K562 (cell line): ENCODE measurements around the gene TERT. TPM values are rescaled to one million over a fixed set of nuclear protein-coding genes. Genes with fewer than 3 reads are reported as not detected.

ENCODE experiments used
- ATAC-seq: fragments of 200-7000 bp; cut with Tn5 transposase; 3 replicates; pipeline ENCODE4 v1.9.1; 2020; ENCODE audit warnings: moderate library complexity
- BruUV-seq: library from RNA; stranded (reverse); fragments of 400-500 nt; replicated peaks from 2 replicates; lab custom pipeline; 2021; lab: Mats Ljungman, UMichigan
- CTCF ChIA-PET: fragments of 300-600 bp; formaldehyde crosslinking; extraction: SDS; loops from one replicate; lab custom pipeline; 2021; ENCODE audit warnings: low intra/inter-chr PET ratio; lab: Yijun Ruan, JAX
- POLR2A ChIA-PET: fragments of 300-600, 350-650 bp; sonication (Branson Sonifier 250); formaldehyde crosslinking; extraction: SDS; loops from one replicate; lab custom pipeline; 2021; ENCODE audit warnings: antibody characterized with exemption, inconsistent platforms; lab: Yijun Ruan, JAX
- DNase-seq, 4 experiments: peaks; one replicate each; pipeline versions ENCODE4 v3.0.0 to v3.0.0-alpha.2; 2011 to 2018; ENCODE audit warnings: low spot score in 3 of 4, mixed read lengths in 3 of 4; ENCODE audit errors: extremely low read depth in 1 of 4
- FAIRE-seq: peaks from 2 replicates; lab custom pipeline; 2011; peaks lifted over from hg19 to GRCh38; lab: Jason Lieb, UNC
- H2AFZ ChIP-seq: 2 replicates; pipeline ENCODE4 v1.6.0; 2011; ENCODE audit warnings: low read depth, low read length, control low read depth, inconsistent platforms
- H3K27ac ChIP-seq: fragments of 200-600 bp; 3 replicates; pipeline ENCODE4 v1.8.0; 2011; ENCODE audit warnings: low read depth, mild to moderate bottlenecking, control low read depth, inconsistent platforms, low read length, moderate library complexity, mixed read lengths; ENCODE audit errors: extremely low read depth
- H3K27me3 ChIP-seq, 2 experiments: fragments of 300-600 bp in 1 of 2; 2 replicates in 1 of 2; 3 replicates in 1 of 2; pipeline versions ENCODE4 v1.6.0 to v1.8.0; 2011; ENCODE audit warnings: inconsistent platforms in 2 of 2, low read length in 2 of 2, mild to moderate bottlenecking in 1 of 2, mixed read lengths in 1 of 2, moderate library complexity in 1 of 2; ENCODE audit not compliant: control insufficient read depth in 2 of 2, insufficient read depth in 2 of 2
- H3K36me3 ChIP-seq: fragments of 300-600 bp; 3 replicates; pipeline ENCODE4 v1.8.0; 2011; ENCODE audit warnings: mild to moderate bottlenecking, low read length, inconsistent platforms; ENCODE audit not compliant: control insufficient read depth, insufficient read depth
- H3K4me1 ChIP-seq, 2 experiments: fragments of 200-600 bp in 1 of 2; replicated peaks in 1 of 2; 2 replicates in 1 of 2; 3 replicates in 1 of 2; pipeline versions ENCODE4 v1.5.1 to v1.8.0; 2011; ENCODE audit warnings: inconsistent platforms in 2 of 2, low read length in 2 of 2, mild to moderate bottlenecking in 1 of 2, mixed read lengths in 1 of 2, moderate library complexity in 1 of 2; ENCODE audit not compliant: control insufficient read depth in 2 of 2, insufficient read depth in 2 of 2
- H3K4me2 ChIP-seq: 2 replicates; pipeline ENCODE4 v1.6.1; 2011; ENCODE audit warnings: low read length, control low read depth, inconsistent platforms, mixed read lengths; ENCODE audit not compliant: insufficient read depth
- H3K4me3 ChIP-seq: fragments of 200-600 bp; sonication (generic), shearing (Covaris generic); 2 replicates; pipeline ENCODE4 v1.5.1; 2016; ENCODE audit warnings: control low read depth, inconsistent platforms
- H3K79me2 ChIP-seq: fragments of 200-600 bp; 3 replicates; pipeline ENCODE4 v1.8.0; 2011; ENCODE audit warnings: low read length, inconsistent platforms; ENCODE audit not compliant: control insufficient read depth, insufficient read depth
- H3K9ac ChIP-seq, 2 experiments: 2 replicates each; pipeline versions ENCODE4 v1.6.0 to v1.6.1; 2011; ENCODE audit warnings: low read depth in 2 of 2, low read length in 2 of 2, control low read depth in 1 of 2, inconsistent platforms in 1 of 2, mild to moderate bottlenecking in 1 of 2, mixed read lengths in 1 of 2; ENCODE audit not compliant: insufficient read depth in 1 of 2
- H3K9me1 ChIP-seq: one replicate; pipeline ENCODE4 v1.6.0; 2011; ENCODE audit warnings: inconsistent platforms, mild to moderate bottlenecking, low read length, moderate library complexity; ENCODE audit not compliant: control insufficient read depth, insufficient read depth
- H3K9me3 ChIP-seq: replicated peaks from 2 replicates; pipeline ENCODE4 v1.5.1; 2011; ENCODE audit warnings: low read depth, low read length, inconsistent platforms; ENCODE audit not compliant: control insufficient read depth, insufficient read depth
- H4K20me1 ChIP-seq: replicated peaks from 2 replicates; pipeline ENCODE4 v1.6.1; 2011; ENCODE audit warnings: low read length, inconsistent platforms, mixed read lengths; ENCODE audit not compliant: control insufficient read depth, insufficient read depth
- ATF7 ChIP-seq: fragments of 450-650 bp; IDR thresholded peaks from 2 replicates; pipeline ENCODE4 v1.7.1; 2014; ENCODE audit warnings: mild to moderate bottlenecking, moderate library complexity
- CAMTA2 ChIP-seq: fragments of 250-450 bp; sonication (Bioruptor Pico); conservative IDR thresholded peaks from 2 replicates; pipeline ENCODE4 v1.5.1; 2022
- CBFB ChIP-seq: sonication (generic); formaldehyde crosslinking; IDR thresholded peaks from 2 replicates; pipeline ENCODE4 v1.4.0; 2020; ENCODE audit warnings: mild to moderate bottlenecking, missing genetic modification reagents
- CBX2 ChIP-seq: fragments of 200-600 bp; sonication (generic); IDR thresholded peaks from one replicate; pipeline ENCODE4 v1.6.1; 2012; ENCODE audit warnings: mild to moderate bottlenecking, low read length, inconsistent platforms; ENCODE audit not compliant: insufficient read depth, poor library complexity, severe bottlenecking
- ESRRA ChIP-seq: fragments of 450-650 bp; IDR thresholded peaks from 2 replicates; pipeline ENCODE4 v1.6.1; 2014; ENCODE audit warnings: low read depth, mild to moderate bottlenecking, moderate library complexity, borderline replicate concordance
- GABPB1 ChIP-seq: sonication (generic); formaldehyde crosslinking; IDR thresholded peaks from 2 replicates; pipeline ENCODE4 v1.8.0; 2022; ENCODE audit warnings: mild to moderate bottlenecking, missing genetic modification reagents
- NFXL1 ChIP-seq: fragments of 450-650 bp; formaldehyde crosslinking; IDR thresholded peaks from 2 replicates; pipeline ENCODE4 v1.4.0; 2021; ENCODE audit warnings: mild to moderate bottlenecking
- NR2F6 ChIP-seq: fragments of 450-650 bp; formaldehyde crosslinking; IDR thresholded peaks from 2 replicates; pipeline ENCODE4 v1.4.0; 2020; ENCODE audit warnings: mild to moderate bottlenecking
- PML ChIP-seq: IDR thresholded peaks from 2 replicates; pipeline ENCODE4 v1.6.1; 2012; ENCODE audit warnings: low read length, inconsistent platforms
- WGBS: fragments of 100-300 bp; shearing (Covaris generic); methylation state at CpG from one replicate; pipeline ENCODE4 v1.1.6; 2016; ENCODE audit warnings: low coverage, mixed read lengths; ENCODE audit not compliant: insufficient coverage; ENCODE audit errors: missing lambda C conversion rate; 5-methylcytosine and 5-hydroxymethylcytosine counted together
- in situ Hi-C: fragments of 300-500 bp; cut with MboI; formaldehyde crosslinking; loops from 4 replicates; pipeline ENCODE4 v1.15.0; 2018; ENCODE audit warnings: inconsistent platforms, mixed read lengths
- intact Hi-C: fragments of 100-400 bp; cut with micrococcal nuclease; formaldehyde crosslinking; loops from 2 replicates; pipeline ENCODE4 v1.14.2; 2022
- polyA plus RNA-seq, 8 experiments: library from polyadenylated mRNA; depleted of rRNA in 4 of 8; stranded (reverse) in 5 of 8; unstranded in 3 of 8; fragments of >200 nt; fragmentation: Nextera tagmentation in 2 of 8; fragmentation: Illumina TruSeq in 1 of 8; extraction: Ambion mirVana in 2 of 8; extraction: Trizol in 1 of 8; gene quantifications; 2 replicates each; pipeline versions ENCODE4 v1.2.1 to v1.2.3, GENCODE V29; 2011 to 2014; ENCODE audit warnings: inconsistent platforms in 1 of 8, missing spikeins in 1 of 8
- total RNA-seq, 7 experiments: library from RNA; depleted of rRNA in 6 of 7; stranded (reverse); fragments of >200 nt in 6 of 7; fragmentation: Illumina TruSeq in 2 of 7; extraction: Trizol in 2 of 7; gene quantifications; 2 replicates each; pipeline versions ENCODE4 v1.2.1 to v1.2.3, GENCODE V29; 2011 to 2021; ENCODE audit warnings: low replicate concordance in 1 of 7
- TF ChIP-seq, protein P1 (sequence below): fragments of 250-450 bp; sonication (Bioruptor Pico); IDR thresholded peaks from 2 replicates; pipeline ENCODE4 v1.5.0; 2020; ENCODE audit warnings: mild to moderate bottlenecking
- TF ChIP-seq, protein P2 (sequence below), 2 experiments: fragments of 150-350 bp in 1 of 2; IDR thresholded peaks; 2 replicates each; pipeline ENCODE4 v1.6.1; 2012 to 2016; ENCODE audit warnings: low read depth in 2 of 2, low read length in 2 of 2, mild to moderate bottlenecking in 1 of 2, moderate library complexity in 1 of 2
- TF ChIP-seq, protein P3 (sequence below), 3 experiments: fragments of 200-800 bp in 1 of 3; sonication (Bioruptor generic) in 1 of 3; sonication (generic) in 1 of 3; formaldehyde crosslinking in 1 of 3; IDR thresholded peaks; 2 replicates each; pipeline versions ENCODE4 v1.6.1 to v1.8.0; 2016 to 2022; ENCODE audit warnings: mild to moderate bottlenecking in 2 of 3, missing compliant biosample characterization in 2 of 3, missing genetic modification characterization in 2 of 3, missing genetic modification reagents in 1 of 3

The TERT gene
- total and polyA plus RNA-seq, 9 of the 15 experiments (the other 6 are each of a cell fraction or from before 2014, with no cell fraction given): 0.08 to 4.5 (median 0.98) TPM; not detected in 1

DNA sequence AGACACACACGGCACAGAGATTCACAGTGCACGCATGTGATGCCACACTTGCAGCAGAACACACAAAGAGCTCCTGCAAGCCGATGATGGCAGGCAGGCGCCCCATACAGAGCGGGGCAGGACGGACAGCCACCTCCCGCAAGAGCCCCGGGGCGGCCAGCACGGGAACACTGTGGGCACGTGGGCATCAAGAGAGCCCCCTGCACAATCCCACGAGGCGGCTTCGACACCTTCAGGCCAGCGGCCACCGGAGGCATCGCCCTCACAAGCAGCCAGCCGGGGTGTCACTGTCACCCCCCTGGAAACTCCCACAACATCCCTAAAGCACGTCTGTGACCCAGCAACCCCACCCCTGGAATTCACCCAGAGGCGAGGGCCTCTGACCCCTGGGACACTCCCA, 17.9 kb downstream of the TERT start:
- H4K20me1 ChIP-seq: peaks cover 9% of the 10 kb centered on the region; the same call in 1 of the 2 replicates
- DNase-seq (no peak), FAIRE-seq (no peak), ATAC-seq (no peak)
- H3K36me3 ChIP-seq: no peaks in the 10 kb centered on the region
- H3K4me1 ChIP-seq: peaks cover 0 to 35% of the 10 kb centered on the region in 2 experiments; a peak in 1 of 5 replicates
- no peak for TF ChIP-seq CAMTA2
- TF ChIP-seq, protein P1, sequence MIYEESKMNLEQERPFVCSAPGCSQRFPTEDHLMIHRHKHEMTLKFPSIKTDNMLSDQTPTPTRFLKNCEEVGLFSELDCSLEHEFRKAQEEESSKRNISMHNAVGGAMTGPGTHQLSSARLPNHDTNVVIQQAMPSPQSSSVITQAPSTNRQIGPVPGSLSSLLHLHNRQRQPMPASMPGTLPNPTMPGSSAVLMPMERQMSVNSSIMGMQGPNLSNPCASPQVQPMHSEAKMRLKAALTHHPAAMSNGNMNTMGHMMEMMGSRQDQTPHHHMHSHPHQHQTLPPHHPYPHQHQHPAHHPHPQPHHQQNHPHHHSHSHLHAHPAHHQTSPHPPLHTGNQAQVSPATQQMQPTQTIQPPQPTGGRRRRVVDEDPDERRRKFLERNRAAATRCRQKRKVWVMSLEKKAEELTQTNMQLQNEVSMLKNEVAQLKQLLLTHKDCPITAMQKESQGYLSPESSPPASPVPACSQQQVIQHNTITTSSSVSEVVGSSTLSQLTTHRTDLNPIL (CRISPR knock-in tag): no peak
- TF ChIP-seq, protein P2, sequence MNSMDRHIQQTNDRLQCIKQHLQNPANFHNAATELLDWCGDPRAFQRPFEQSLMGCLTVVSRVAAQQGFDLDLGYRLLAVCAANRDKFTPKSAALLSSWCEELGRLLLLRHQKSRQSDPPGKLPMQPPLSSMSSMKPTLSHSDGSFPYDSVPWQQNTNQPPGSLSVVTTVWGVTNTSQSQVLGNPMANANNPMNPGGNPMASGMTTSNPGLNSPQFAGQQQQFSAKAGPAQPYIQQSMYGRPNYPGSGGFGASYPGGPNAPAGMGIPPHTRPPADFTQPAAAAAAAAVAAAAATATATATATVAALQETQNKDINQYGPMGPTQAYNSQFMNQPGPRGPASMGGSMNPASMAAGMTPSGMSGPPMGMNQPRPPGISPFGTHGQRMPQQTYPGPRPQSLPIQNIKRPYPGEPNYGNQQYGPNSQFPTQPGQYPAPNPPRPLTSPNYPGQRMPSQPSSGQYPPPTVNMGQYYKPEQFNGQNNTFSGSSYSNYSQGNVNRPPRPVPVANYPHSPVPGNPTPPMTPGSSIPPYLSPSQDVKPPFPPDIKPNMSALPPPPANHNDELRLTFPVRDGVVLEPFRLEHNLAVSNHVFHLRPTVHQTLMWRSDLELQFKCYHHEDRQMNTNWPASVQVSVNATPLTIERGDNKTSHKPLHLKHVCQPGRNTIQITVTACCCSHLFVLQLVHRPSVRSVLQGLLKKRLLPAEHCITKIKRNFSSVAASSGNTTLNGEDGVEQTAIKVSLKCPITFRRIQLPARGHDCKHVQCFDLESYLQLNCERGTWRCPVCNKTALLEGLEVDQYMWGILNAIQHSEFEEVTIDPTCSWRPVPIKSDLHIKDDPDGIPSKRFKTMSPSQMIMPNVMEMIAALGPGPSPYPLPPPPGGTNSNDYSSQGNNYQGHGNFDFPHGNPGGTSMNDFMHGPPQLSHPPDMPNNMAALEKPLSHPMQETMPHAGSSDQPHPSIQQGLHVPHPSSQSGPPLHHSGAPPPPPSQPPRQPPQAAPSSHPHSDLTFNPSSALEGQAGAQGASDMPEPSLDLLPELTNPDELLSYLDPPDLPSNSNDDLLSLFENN (IDR thresholded peaks at IDR 0.05; ENCODE audit: low read depth in 2 of 2, low read length in 2 of 2): no peak
- TF ChIP-seq PML: no peak
- TF ChIP-seq GABPB1: no peak
- TF ChIP-seq ESRRA: no peak
- TF ChIP-seq, protein P3, sequence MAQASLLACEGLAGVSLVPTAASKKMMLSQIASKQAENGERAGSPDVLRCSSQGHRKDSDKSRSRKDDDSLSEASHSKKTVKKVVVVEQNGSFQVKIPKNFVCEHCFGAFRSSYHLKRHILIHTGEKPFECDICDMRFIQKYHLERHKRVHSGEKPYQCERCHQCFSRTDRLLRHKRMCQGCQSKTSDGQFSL (CRISPR knock-in tag; IDR thresholded peaks at IDR 0.05): no peak
- TF ChIP-seq, protein P3 (tag; IDR thresholded peaks at IDR 0.05): no peak
- no peak for TF ChIP-seq CBFB
- no peak for TF ChIP-seq NFXL1 (CRISPR knock-in tag)
- TF ChIP-seq ATF7: no peak
- no peak for TF ChIP-seq NR2F6
- no peak for TF ChIP-seq CBX2
- intact Hi-C loops: no loop called here
- H3K9ac ChIP-seq: no peak overlapping the region
- no peak overlapping the region for H3K4me2 ChIP-seq
- 35% methylated on average over 19 of the region's 20 CpGs for WGBS
- peaks cover 15 to 58% of the 10 kb centered on the region in 2 experiments for H3K27me3 ChIP-seq
- no peak overlapping the region for H3K4me3 ChIP-seq
- no peaks in the 10 kb centered on the region for H3K9me3 ChIP-seq
- H3K27ac ChIP-seq: no peak overlapping the region
- H2AFZ ChIP-seq: no peak overlapping the region
- in situ Hi-C loops: no loop called here
- no peaks in the 10 kb centered on the region for H3K9me1 ChIP-seq
- CTCF ChIA-PET: no interaction called here
- POLR2A ChIA-PET: interaction anchor here (0.5 to 0.8 kb wide), 2 partner anchors 18 to 360 kb away, joined by 3 read pairs; partner anchors contain the start of gene TERT
- H3K79me2 ChIP-seq: no peaks in the 10 kb centered on the region
- no TSS peak for BruUV-seq
